Measurements from ENCODE around the gene PDE1A. TPM values are rescaled to one million over a fixed set of nuclear protein-coding genes. Genes with fewer than 3 reads are reported as not detected.

The PDE1A gene
- total and polyA plus RNA-seq, 2 donors (not counting 1 experiment from before 2014, with no cell fraction given) = 0.07 TPM; not detected in 1

GRCh38 chr2:182115258-182115657 is 311.6 kb downstream of the PDE1A start:
- ChIA-PET CTCF (no interaction called here), POLR2A (no interaction called here)
- no peak for DNase-seq

GRCh38 chr2:182113334-182113733 is 313.5 kb downstream of the PDE1A start:
- Histone ChIP-seq H3K27me3 (replicated peaks in 1 of 4; ENCODE audit: control extremely low read depth in 1 of 4, control insufficient read depth in 3 of 4, insufficient read depth in 4 of 4, low read length in 3 of 4) (no peaks in the 10 kb centered on the region), H4K20me1 (ENCODE audit: control insufficient read depth, insufficient read depth, low read length, poor library complexity, severe bottlenecking) (no peaks in the 10 kb centered on the region), H2AFZ (ENCODE audit: insufficient read depth, low read depth, low read length, poor library complexity, severe bottlenecking) (no peak overlapping the region), H3K79me2 (ENCODE audit: control insufficient read depth, insufficient read depth, low read length) (no peaks in the 10 kb centered on the region), H3K27ac (ENCODE audit: low read length in 2 of 2) (no peak overlapping the region), H3K36me3 (replicated peaks in 1 of 2; ENCODE audit: control extremely low read depth in 1 of 2, control insufficient read depth in 1 of 2, extremely low read depth in 1 of 2, insufficient read depth in 2 of 2, low read length in 1 of 2) (no peaks in the 10 kb centered on the region), H3K4me2 (replicated peaks; ENCODE audit: low read depth, low read length, poor library complexity, severe bottlenecking) (no peak overlapping the region), H3K4me1 (ENCODE audit: control insufficient read depth in 2 of 2, insufficient read depth in 2 of 2, low read length in 2 of 2) (no peaks in the 10 kb centered on the region), H3K4me3 (ENCODE audit: control extremely low read depth in 1 of 5, extremely low read depth in 1 of 5, insufficient read depth in 1 of 5, low read depth in 2 of 5, low read length in 4 of 5) (no peak overlapping the region), H3K9ac (ENCODE audit: low read length) (no peak overlapping the region), H3K9me3 (ENCODE audit: control extremely low read depth in 1 of 3, control insufficient read depth in 2 of 3, insufficient read depth in 1 of 3, low read length in 2 of 3) (no peaks in the 10 kb centered on the region)
- DNase-seq = no peak
- no peaks in the 10 kb centered on the region for H3K4me1 Mint-ChIP-seq
- intact Hi-C loops (cut with micrococcal nuclease) = no loop called here
- CTCF ChIA-PET = no interaction called here
- WGBS (ENCODE audit: insufficient coverage) = 43% methylated on average over 1 of the region's 3 CpGs
- no peak for TF ChIP-seq EZH2 (IDR thresholded peaks at IDR 0.05; ENCODE audit: borderline replicate concordance, insufficient read depth, low read depth, low read length, poor library complexity, severe bottlenecking)
- no peak for ATAC-seq (ENCODE audit: low read depth)
- H3K4me3 Mint-ChIP-seq = no peak overlapping the region
- H3K27ac Mint-ChIP-seq = no peak overlapping the region
- POLR2A ChIA-PET = no interaction called here
- peaks cover 13% of the 10 kb centered on the region for H3K27me3 Mint-ChIP-seq
- H3K9me3 Mint-ChIP-seq (ENCODE audit: insufficient read depth) = no peaks in the 10 kb centered on the region

More at GRCh38 chr2:182115258-182115657, 311.6 kb downstream of the PDE1A start:
- H4K20me1 ChIP-seq (ENCODE audit: control insufficient read depth, insufficient read depth, low read length, poor library complexity, severe bottlenecking) = no peaks in the 10 kb centered on the region
- H3K79me2 ChIP-seq (ENCODE audit: control insufficient read depth, insufficient read depth, low read length) = no peaks in the 10 kb centered on the region
- no peak overlapping the region for H3K4me3 ChIP-seq (ENCODE audit: control extremely low read depth in 1 of 5, extremely low read depth in 1 of 5, insufficient read depth in 1 of 5, low read depth in 2 of 5, low read length in 4 of 5)
- intact Hi-C loops (cut with micrococcal nuclease) = no loop called here
- no peak overlapping the region for H3K27ac ChIP-seq (ENCODE audit: low read length in 2 of 2)
- no peak overlapping the region for H3K27ac Mint-ChIP-seq
- H3K9me3 ChIP-seq (ENCODE audit: control extremely low read depth in 1 of 3, control insufficient read depth in 2 of 3, insufficient read depth in 1 of 3, low read length in 2 of 3) = no peaks in the 10 kb centered on the region
- no peak overlapping the region for H2AFZ ChIP-seq (ENCODE audit: insufficient read depth, low read depth, low read length, poor library complexity, severe bottlenecking)
- no peaks in the 10 kb centered on the region for H3K4me1 ChIP-seq (ENCODE audit: control insufficient read depth in 2 of 2, insufficient read depth in 2 of 2, low read length in 2 of 2)
- no peaks in the 10 kb centered on the region for H3K36me3 ChIP-seq (replicated peaks in 1 of 2; ENCODE audit: control extremely low read depth in 1 of 2, control insufficient read depth in 1 of 2, extremely low read depth in 1 of 2, insufficient read depth in 2 of 2, low read length in 1 of 2)
- H3K4me3 Mint-ChIP-seq = no peak overlapping the region
- TF ChIP-seq, protein P1, sequence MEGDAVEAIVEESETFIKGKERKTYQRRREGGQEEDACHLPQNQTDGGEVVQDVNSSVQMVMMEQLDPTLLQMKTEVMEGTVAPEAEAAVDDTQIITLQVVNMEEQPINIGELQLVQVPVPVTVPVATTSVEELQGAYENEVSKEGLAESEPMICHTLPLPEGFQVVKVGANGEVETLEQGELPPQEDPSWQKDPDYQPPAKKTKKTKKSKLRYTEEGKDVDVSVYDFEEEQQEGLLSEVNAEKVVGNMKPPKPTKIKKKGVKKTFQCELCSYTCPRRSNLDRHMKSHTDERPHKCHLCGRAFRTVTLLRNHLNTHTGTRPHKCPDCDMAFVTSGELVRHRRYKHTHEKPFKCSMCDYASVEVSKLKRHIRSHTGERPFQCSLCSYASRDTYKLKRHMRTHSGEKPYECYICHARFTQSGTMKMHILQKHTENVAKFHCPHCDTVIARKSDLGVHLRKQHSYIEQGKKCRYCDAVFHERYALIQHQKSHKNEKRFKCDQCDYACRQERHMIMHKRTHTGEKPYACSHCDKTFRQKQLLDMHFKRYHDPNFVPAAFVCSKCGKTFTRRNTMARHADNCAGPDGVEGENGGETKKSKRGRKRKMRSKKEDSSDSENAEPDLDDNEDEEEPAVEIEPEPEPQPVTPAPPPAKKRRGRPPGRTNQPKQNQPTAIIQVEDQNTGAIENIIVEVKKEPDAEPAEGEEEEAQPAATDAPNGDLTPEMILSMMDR (IDR thresholded peaks at IDR 0.05) = no peak
- no peak for TF ChIP-seq EZH2 (IDR thresholded peaks at IDR 0.05; ENCODE audit: borderline replicate concordance, insufficient read depth, low read depth, low read length, poor library complexity, severe bottlenecking)
- no peaks in the 10 kb centered on the region for H3K9me3 Mint-ChIP-seq (ENCODE audit: insufficient read depth)
- no peaks in the 10 kb centered on the region for H3K27me3 ChIP-seq (replicated peaks in 1 of 4; ENCODE audit: control extremely low read depth in 1 of 4, control insufficient read depth in 3 of 4, insufficient read depth in 4 of 4, low read length in 3 of 4)
- no peaks in the 10 kb centered on the region for H3K4me1 Mint-ChIP-seq
- H3K4me2 ChIP-seq (replicated peaks; ENCODE audit: low read depth, low read length, poor library complexity, severe bottlenecking) = no peak overlapping the region
- ATAC-seq (ENCODE audit: low read depth) = no peak
- peaks cover 13% of the 10 kb centered on the region for H3K27me3 Mint-ChIP-seq
- H3K9ac ChIP-seq (ENCODE audit: low read length) = no peak overlapping the region

Measured in B cell (primary cell).